Mononuclear cell (primary cell): ENCODE measurements around the gene NINJ1. TPM values are rescaled to one million over a fixed set of nuclear protein-coding genes. Genes with fewer than 3 reads are reported as not detected.
"Not testable (repeated sequence)": the region's sequence is repeated elsewhere in the genome, so short reads cannot be mapped to it uniquely, and the experiment has no call there.

Source experiments
- H3K27me3 ChIP-seq: 2 replicates; pipeline ENCODE4 v1.6.0; 2011; ENCODE audit warnings: low read length, control low read depth; ENCODE audit not compliant: insufficient read depth
- H3K4me1 ChIP-seq: 2 replicates; pipeline ENCODE4 v1.5.1; 2011; ENCODE audit warnings: mild to moderate bottlenecking, low read length, control low read depth; ENCODE audit not compliant: insufficient read depth
- H3K4me3 ChIP-seq: 2 replicates; pipeline ENCODE4 v1.5.1; 2011; ENCODE audit warnings: mild to moderate bottlenecking, low read length, moderate library complexity
- H3K9me3 ChIP-seq: 2 replicates; pipeline ENCODE4 v1.5.1; 2011; ENCODE audit warnings: low read depth, mild to moderate bottlenecking, control low read depth, low read length
- total RNA-seq: library from RNA; depleted of rRNA; stranded (reverse); fragments of >200 nt; gene quantifications from one replicate; pipeline ENCODE4 v1.2.3, GENCODE V29; 2012

Gene NINJ1
- total RNA-seq, 1 donor, result 234 TPM

- no peaks in the 10 kb centered on the region for H3K27me3 ChIP-seq
- H3K4me3 ChIP-seq, result no peak overlapping the region
- no peaks in the 10 kb centered on the region for H3K9me3 ChIP-seq
- peaks cover 87% of the 10 kb centered on the region for H3K4me1 ChIP-seq
Observed at GRCh38 chr9:93119953-93120845, 13.9 kb downstream of the NINJ1 start.

- Histone ChIP-seq H3K4me3 (no peak overlapping the region), H3K4me1 (peaks cover 87% of the 10 kb centered on the region), H3K27me3 (no peaks in the 10 kb centered on the region), H3K9me3 (no peaks in the 10 kb centered on the region)
Observed at GRCh38 chr9:93119703-93119952, 14.4 kb downstream of the NINJ1 start.

- Histone ChIP-seq H3K4me3 (no peak overlapping the region), H3K4me1 (peaks cover 87% of the 10 kb centered on the region), H3K9me3 (no peaks in the 10 kb centered on the region), H3K27me3 (no peaks in the 10 kb centered on the region)
Observed at GRCh38 chr9:93118863-93119702, 15.0 kb downstream of the NINJ1 start.

DNA sequence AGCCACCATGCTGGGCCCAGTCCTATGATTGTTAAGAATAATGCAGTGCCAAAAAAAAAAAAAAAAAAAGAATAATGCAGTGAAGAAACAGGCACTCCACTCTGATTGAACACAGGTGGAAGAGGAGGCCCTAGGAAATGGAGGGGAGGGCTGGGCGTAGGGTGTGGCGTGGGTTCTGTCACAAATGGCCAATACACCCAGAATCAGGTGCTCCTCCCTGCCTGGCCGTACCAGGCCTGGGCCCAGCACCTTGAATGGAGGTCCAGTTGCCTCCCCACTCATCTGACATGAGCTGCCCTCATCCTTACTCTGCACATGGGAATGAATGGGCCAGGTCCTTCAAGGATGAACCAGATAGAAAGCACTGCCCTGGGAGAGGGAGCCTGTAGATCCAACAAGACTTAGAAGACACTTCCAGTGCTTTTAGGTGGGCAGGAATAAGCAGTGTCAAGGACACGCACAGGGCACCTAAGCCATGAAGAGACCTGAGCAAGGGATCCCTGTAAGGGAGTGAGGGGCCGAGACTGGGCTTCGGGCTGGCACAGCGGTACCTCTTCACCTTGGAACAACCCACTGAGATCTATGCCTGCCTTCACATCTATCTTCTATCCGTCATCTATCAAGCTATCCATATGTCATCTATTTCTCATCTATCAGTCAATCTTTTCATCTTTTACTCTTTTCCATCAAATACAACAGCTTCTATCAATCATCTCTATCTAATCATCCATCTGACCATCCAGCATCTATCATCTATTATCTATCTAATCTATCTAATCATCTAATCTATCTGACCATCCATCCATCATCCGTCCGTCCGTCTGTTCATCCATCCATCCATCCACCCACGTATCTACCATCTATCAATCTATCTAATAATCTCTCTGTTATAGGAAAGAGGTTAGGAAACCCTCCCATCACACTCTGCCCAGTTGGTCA lies 15.9 kb downstream of the NINJ1 start:
- Histone ChIP-seq H3K27me3 (no peaks in the 10 kb centered on the region), H3K9me3 (no peaks in the 10 kb centered on the region), H3K4me1 (peaks cover 87% of the 10 kb centered on the region), H3K4me3 (no peak overlapping the region)

DNA sequence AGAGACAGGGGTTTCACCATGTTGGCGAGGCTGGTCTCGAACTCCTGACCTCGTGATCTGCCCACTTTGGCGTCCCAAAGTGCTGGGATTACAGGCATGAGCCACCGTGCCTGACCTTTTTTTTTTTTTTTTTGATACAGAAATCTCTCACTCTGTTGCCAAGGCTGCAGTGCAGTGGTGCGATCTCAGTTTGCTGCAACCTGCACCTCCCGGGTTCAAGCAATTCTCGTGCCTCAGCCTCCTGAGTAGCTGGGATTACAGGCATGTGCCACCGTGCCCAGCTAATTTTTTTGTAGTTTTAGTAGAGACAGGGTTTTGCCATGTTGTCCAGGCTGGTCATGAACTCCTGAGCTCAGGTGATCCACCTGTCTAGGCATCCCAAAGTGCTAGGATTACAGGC lies 16.5 kb downstream of the NINJ1 start:
- peaks cover 90% of the 10 kb centered on the region for H3K4me1 ChIP-seq

DNA sequence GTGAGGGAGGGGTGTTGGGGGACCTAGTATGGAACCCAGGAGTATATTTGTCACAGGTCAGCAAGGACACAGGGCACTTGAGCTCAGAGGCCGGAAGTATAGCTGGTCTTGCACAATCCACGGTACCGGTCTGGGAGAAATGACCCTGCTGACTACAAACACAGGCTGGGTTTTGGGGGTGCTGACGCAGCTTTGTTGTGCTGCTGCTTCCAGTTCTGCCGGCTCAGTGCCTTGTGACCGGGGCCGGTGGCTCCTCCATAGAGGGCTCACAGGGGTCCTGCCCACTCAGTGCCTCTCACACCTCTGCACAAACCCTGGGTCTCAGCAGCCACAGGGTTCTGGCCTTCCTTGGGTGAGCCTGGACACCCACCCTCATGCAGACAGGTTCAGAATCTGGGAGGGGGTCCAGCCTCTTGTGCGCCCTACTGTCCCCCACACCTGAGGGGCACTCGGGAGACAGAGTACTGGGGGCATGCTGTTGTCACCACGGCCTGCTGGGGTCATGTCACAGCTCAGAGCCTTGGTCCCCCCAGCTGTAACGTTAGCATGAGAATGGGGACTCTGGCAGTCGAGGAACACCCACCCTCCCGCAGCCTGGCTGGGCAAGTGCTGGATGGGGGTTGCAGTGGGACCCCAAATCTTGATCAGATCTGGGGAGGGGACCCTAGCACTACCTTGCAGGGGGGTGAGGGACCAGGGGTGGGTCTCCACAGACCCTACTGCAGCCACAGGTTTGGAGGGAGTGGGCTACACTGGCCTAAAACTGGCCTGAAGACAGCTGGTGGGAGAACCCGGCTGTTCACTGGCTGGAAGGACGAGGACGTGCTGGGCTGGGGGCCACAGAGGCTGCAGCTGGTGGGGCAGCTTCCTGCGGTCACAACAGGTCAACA lies 17.7 kb downstream of the NINJ1 start:
- H3K4me1 ChIP-seq, result peaks cover 93% of the 10 kb centered on the region
- H3K4me3 ChIP-seq, result no peak overlapping the region
- no peaks in the 10 kb centered on the region for H3K27me3 ChIP-seq
- no peaks in the 10 kb centered on the region for H3K9me3 ChIP-seq

More for the DNA sequence above, 16.5 kb downstream of the NINJ1 start:
- H3K9me3 ChIP-seq, H3K4me3 ChIP-seq, H3K27me3 ChIP-seq: not testable (repeated sequence)

GRCh38 chr9:93115486-93116071 lies 18.5 kb downstream of the NINJ1 start:
- Histone ChIP-seq H3K27me3 (no peaks in the 10 kb centered on the region), H3K9me3 (no peaks in the 10 kb centered on the region), H3K4me1 (peaks cover 93% of the 10 kb centered on the region), H3K4me3 (no peak overlapping the region)

- Histone ChIP-seq H3K4me1 (peaks cover 93% of the 10 kb centered on the region), H3K27me3 (no peaks in the 10 kb centered on the region), H3K4me3 (no peak overlapping the region), H3K9me3 (no peaks in the 10 kb centered on the region)
Observed at GRCh38 chr9:93114984-93115335, 19.1 kb downstream of the NINJ1 start.

DNA sequence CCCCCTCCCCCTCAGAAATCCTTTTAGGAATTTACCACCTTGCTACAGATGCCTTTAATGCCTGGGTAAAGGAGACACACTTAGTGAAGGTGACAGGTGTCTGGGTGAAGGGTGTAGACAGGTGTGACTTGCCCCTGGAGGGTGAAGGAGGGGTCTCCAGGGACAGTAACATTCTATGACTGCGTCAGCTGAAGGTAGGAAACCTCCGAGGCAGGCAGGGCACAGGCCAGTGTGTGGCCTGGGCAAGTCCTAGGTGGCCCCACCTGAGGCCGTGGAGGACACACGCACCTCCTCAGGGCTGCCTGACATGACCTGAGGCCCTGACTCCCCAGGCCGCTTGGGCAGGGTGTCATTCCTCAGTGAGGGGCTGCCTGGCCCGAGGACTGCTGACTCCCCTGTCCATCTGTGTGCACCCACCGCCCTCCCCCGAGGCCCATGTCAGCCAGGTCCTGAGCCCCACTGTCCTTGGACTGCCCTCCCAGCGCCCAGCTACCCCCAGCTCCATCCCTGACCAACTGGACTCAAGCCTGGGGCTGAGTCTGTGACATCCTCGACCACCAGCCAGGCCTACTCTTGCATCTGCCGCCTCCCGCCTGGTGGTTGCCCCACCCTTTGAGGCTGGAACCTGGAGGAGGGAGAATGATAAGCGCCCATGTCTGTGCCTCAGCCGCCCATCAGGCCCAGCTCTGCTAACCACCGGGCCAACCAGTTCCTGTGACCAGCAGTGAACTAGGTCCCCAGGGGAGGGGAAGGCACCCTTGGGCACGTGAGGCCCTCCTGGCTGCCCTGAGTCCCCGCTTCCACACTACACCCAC lies 19.7 kb downstream of the NINJ1 start:
- H3K9me3 ChIP-seq, result no peaks in the 10 kb centered on the region
- no peaks in the 10 kb centered on the region for H3K27me3 ChIP-seq
- no peak overlapping the region for H3K4me3 ChIP-seq
- H3K4me1 ChIP-seq, result peaks cover 93% of the 10 kb centered on the region

DNA sequence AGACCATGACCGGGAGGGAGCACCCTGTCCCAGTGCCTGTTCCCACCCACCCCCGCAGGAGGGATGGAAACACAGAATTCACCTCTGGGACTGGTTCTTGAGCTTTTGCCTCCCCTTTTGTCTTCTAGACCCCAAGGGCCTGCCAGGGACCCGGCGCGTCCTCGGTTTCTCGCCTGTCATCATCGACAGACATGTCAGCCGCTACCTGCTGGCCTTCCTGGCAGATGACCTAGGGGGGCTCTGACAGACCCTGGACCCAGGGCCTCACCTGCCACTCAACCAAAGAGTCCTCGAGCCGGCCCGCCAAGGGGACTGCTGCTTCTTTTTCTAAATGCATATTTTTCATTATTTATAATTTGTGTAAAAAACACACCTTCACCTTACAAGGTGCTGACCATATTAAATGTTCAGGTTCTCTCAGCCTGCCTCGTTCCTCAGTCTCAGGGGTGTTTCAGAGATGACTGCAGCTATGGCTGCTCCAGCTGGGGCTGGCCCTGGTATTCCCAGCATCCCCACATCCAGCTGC lies 21.1 kb downstream of the NINJ1 start:
- no peak overlapping the region for H3K4me3 ChIP-seq
- H3K9me3 ChIP-seq, result no peaks in the 10 kb centered on the region
- no peaks in the 10 kb centered on the region for H3K27me3 ChIP-seq
- H3K4me1 ChIP-seq, result peaks cover 91% of the 10 kb centered on the region

DNA sequence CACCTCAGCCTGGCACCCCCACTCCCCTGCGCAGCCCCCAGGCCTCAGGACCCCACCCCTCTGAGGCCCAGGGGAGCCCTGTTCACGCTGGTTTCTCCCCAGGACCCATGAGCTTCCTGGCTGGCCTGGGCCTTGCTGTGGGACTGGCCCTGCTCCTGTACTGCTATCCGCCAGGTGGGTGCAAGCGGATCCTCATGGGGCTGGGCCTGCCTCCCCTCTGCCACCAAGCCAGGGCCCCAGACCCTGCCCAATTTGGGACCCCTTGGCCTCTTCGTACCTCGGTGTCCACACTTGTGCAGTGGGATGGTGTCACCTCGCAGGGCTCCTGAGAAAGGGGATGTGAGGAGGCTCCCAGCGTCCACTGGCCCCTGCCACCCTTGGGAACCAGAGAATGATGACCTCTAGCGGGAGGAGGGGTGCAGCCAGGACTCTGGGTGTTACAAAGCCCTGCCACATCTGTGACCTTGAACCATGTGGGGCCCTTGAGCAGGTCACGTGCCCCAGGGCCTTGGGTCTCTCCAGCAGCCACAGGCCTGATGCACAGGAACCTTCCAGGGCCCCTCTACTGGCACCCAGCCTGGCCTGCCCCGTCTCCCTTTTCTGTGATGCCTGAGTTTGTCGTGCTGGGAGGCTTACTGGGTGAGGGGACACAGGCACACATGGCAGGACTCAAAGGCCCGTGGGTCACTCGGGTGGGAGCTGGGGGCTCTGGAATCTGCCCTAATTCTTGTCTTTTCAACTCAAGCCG lies 21.8 kb downstream of the NINJ1 start:
- H3K4me1 ChIP-seq, result peaks cover 91% of the 10 kb centered on the region
- H3K9me3 ChIP-seq, result no peaks in the 10 kb centered on the region
- H3K27me3 ChIP-seq, result no peaks in the 10 kb centered on the region
- H3K4me3 ChIP-seq, result no peak overlapping the region

DNA sequence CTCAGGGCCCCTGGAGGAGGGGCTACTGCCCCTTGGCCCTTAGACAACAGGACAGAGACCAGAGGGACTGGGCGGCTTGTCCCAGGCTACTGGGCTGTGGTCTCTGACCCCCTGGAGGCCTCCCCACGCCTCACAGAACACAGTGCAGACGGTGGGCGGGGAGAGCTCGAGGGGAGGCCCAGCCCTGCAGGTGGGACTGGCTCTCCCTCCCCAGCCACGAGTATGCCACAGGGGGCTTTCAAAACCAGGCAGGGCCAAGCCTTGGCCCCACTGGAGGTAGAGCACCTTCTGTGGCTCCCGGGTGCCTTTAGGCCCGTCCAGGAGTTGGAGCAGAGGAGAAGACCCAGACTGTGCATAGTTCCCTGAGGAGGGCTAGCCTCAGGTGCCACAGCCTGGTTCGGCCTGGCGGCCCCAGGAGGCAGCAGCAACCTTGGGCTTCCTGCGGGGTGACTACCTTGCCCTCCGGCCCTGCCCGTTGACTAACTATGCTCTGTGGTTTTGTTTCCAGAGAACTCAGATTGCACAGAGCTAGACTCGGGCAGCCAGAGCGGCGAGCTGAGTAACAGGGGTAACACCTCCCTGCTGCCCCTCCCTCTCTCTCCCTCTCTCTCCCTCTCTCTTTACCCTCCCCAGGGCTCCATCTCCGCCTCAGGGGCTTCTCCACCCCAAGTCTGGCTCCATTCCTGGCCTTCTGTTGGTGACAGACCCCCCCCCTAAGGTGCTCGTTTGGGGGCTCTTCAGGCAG lies 22.5 kb downstream of the NINJ1 start:
- H3K4me1 ChIP-seq, result peaks cover 90% of the 10 kb centered on the region
- H3K4me3 ChIP-seq, result no peak overlapping the region
- H3K9me3 ChIP-seq, result no peaks in the 10 kb centered on the region
- no peaks in the 10 kb centered on the region for H3K27me3 ChIP-seq
